BLaER1 (cell line): ENCODE data around the gene TAS2R30.

Experiments used
- H3K27ac ChIP-seq: shearing (Covaris generic); formaldehyde crosslinking; 2 replicates; pipeline ENCODE4 v1.8.1; 2022
- H3K27me3 ChIP-seq: shearing (Covaris generic); formaldehyde crosslinking; 2 replicates; pipeline ENCODE4 v1.8.1; 2022
- H3K36me3 ChIP-seq: shearing (Covaris generic); formaldehyde crosslinking; 2 replicates; pipeline ENCODE4 v1.8.1; 2022
- H3K4me1 ChIP-seq: shearing (Covaris generic); formaldehyde crosslinking; 2 replicates; pipeline ENCODE4 v1.8.1; 2022
- H3K4me2 ChIP-seq: shearing (Covaris generic); formaldehyde crosslinking; 2 replicates; pipeline ENCODE4 v1.8.1; 2022
- H3K4me3 ChIP-seq: shearing (Covaris generic); formaldehyde crosslinking; 2 replicates; pipeline ENCODE4 v1.8.1; 2022
- H3K9ac ChIP-seq: shearing (Covaris generic); formaldehyde crosslinking; 2 replicates; pipeline ENCODE4 v1.8.1; 2022
- H3K9me3 ChIP-seq: shearing (Covaris generic); formaldehyde crosslinking; 2 replicates; pipeline ENCODE4 v1.8.1; 2022
- H4K20me1 ChIP-seq: shearing (Covaris generic); formaldehyde crosslinking; 2 replicates; pipeline ENCODE4 v1.8.1; 2022
- Cebpa-rat ChIP-seq: shearing (Covaris generic); IDR thresholded peaks from 2 replicates; pipeline ENCODE4 v1.8.1; 2022

The TAS2R30 gene

GRCh38 chr12:11134305-11134704 is at the start of gene TAS2R30:
Gene TAS2R30, minus strand, starts transcription at chr12:11134644. Its CDS starts 400 bp downstream, at chr12:11134244.
- peaks cover 36% of the 10 kb centered on the region for H4K20me1 ChIP-seq
- H3K9ac ChIP-seq: no peak within 1 kb of the TSS
- no peak within 1 kb of the TSS for H3K4me2 ChIP-seq
- peaks cover 26% of the 10 kb centered on the region for H3K36me3 ChIP-seq
- H3K9me3 ChIP-seq: no peaks in the 10 kb centered on the region
- no peak within 1 kb of the TSS for H3K4me3 ChIP-seq
- no peak for TF ChIP-seq Cebpa-rat
- H3K27me3 ChIP-seq: no peaks in the 10 kb centered on the region
- H3K27ac ChIP-seq: no peak within 1 kb of the TSS
- H3K4me1 ChIP-seq: no peaks in the 10 kb centered on the region

- H3K9ac ChIP-seq: no peak overlapping the region
- no peaks in the 10 kb centered on the region for H3K27me3 ChIP-seq
- no peak for TF ChIP-seq Cebpa-rat
- no peak overlapping the region for H3K27ac ChIP-seq
- no peaks in the 10 kb centered on the region for H3K9me3 ChIP-seq
- H3K4me1 ChIP-seq: no peaks in the 10 kb centered on the region
- no peaks in the 10 kb centered on the region for H3K36me3 ChIP-seq
- 0 out of 2 replicates have a peak, but pooled peaks cover 4% of the 10 kb centered on the region for H4K20me1 ChIP-seq
- H3K4me3 ChIP-seq: no peak overlapping the region
- H3K4me2 ChIP-seq: no peak overlapping the region
Observed at GRCh38 chr12:11183011-11183410, 48.6 kb upstream of the TAS2R30 start.

- H3K4me1 ChIP-seq: no peaks in the 10 kb centered on the region
- TF ChIP-seq Cebpa-rat: no peak
- no peak overlapping the region for H3K4me3 ChIP-seq
- no peak overlapping the region for H3K27ac ChIP-seq
- no peaks in the 10 kb centered on the region for H3K27me3 ChIP-seq
- 0 out of 2 replicates have a peak, but pooled peaks cover 4% of the 10 kb centered on the region for H4K20me1 ChIP-seq
- no peak overlapping the region for H3K9ac ChIP-seq
- no peak overlapping the region for H3K4me2 ChIP-seq
- no peaks in the 10 kb centered on the region for H3K36me3 ChIP-seq
- no peaks in the 10 kb centered on the region for H3K9me3 ChIP-seq
Observed at GRCh38 chr12:11182529-11182928, 48.1 kb upstream of the TAS2R30 start.

GRCh38 chr12:11178250-11178649 is 43.8 kb upstream of the TAS2R30 start:
- H4K20me1 ChIP-seq: peaks cover 16% of the 10 kb centered on the region; the same call in 1 of the 2 replicates
- H3K27ac ChIP-seq: no peak overlapping the region
- H3K4me3 ChIP-seq: no peak overlapping the region
- no peaks in the 10 kb centered on the region for H3K9me3 ChIP-seq
- H3K4me2 ChIP-seq: no peak overlapping the region
- no peak for TF ChIP-seq Cebpa-rat
- no peaks in the 10 kb centered on the region for H3K27me3 ChIP-seq
- H3K4me1 ChIP-seq: peaks cover 3% of the 10 kb centered on the region; the same call in 1 of the 2 replicates
- no peaks in the 10 kb centered on the region for H3K36me3 ChIP-seq
- H3K9ac ChIP-seq: no peak overlapping the region

GRCh38 chr12:11174022-11174421 is 39.6 kb upstream of the TAS2R30 start:
- H3K9me3 ChIP-seq: no peaks in the 10 kb centered on the region
- H3K9ac ChIP-seq: no peak overlapping the region
- peaks cover 33% of the 10 kb centered on the region for H3K4me1 ChIP-seq
- H3K4me2 ChIP-seq: no peak overlapping the region
- no peak overlapping the region for H3K27ac ChIP-seq
- no peaks in the 10 kb centered on the region for H3K27me3 ChIP-seq
- no peak for TF ChIP-seq Cebpa-rat
- no peak overlapping the region for H3K4me3 ChIP-seq
- H4K20me1 ChIP-seq: peaks cover 44% of the 10 kb centered on the region
- peaks cover 7% of the 10 kb centered on the region; the same call in 1 of the 2 replicates for H3K36me3 ChIP-seq

- Histone ChIP-seq H3K9ac (peak overlapping the region; percentile 98), H3K36me3 (peaks cover 10% of the 10 kb centered on the region; the same call in 1 of the 2 replicates), H3K4me2 (peak overlapping the region; percentile 76), H3K27ac (peak overlapping the region; percentile 99), H4K20me1 (peaks cover 58% of the 10 kb centered on the region), H3K4me3 (peak overlapping the region; percentile 89), H3K4me1 (peaks cover 36% of the 10 kb centered on the region), H3K27me3 (no peaks in the 10 kb centered on the region), H3K9me3 (no peaks in the 10 kb centered on the region)
- TF ChIP-seq Cebpa-rat: no peak
Observed at GRCh38 chr12:11171969-11172675, 37.7 kb upstream of the TAS2R30 start.

- Histone ChIP-seq H3K9ac (peak within 1 kb of the TSS; percentile 98), H3K4me1 (peaks cover 36% of the 10 kb centered on the region), H3K27me3 (no peaks in the 10 kb centered on the region), H3K9me3 (no peaks in the 10 kb centered on the region), H3K4me2 (peak within 1 kb of the TSS; percentile 76), H3K4me3 (peak within 1 kb of the TSS; percentile 89), H3K27ac (peak within 1 kb of the TSS; percentile 99), H3K36me3 (peaks cover 17% of the 10 kb centered on the region), H4K20me1 (peaks cover 66% of the 10 kb centered on the region)
- TF ChIP-seq Cebpa-rat: no peak
Observed at GRCh38 chr12:11171145-11171968, 36.9 kb upstream of the TAS2R30 start, which contains the start of gene SMIM10L1. Gene SMIM10L1, plus strand, starts transcription at chr12:11171194. Its CDS starts 163 bp downstream, at chr12:11171357.

- peak overlapping the region; percentile 98 for H3K9ac ChIP-seq
- H3K4me3 ChIP-seq: peak overlapping the region; percentile 89
- H3K27ac ChIP-seq: peak overlapping the region; percentile 99
- 0 out of 2 replicates have a peak, but pooled peaks cover 4% of the 10 kb centered on the region for H3K9me3 ChIP-seq
- H3K36me3 ChIP-seq: peaks cover 23% of the 10 kb centered on the region
- peak overlapping the region; percentile 76 for H3K4me2 ChIP-seq
- no peak for TF ChIP-seq Cebpa-rat
- H3K27me3 ChIP-seq: no peaks in the 10 kb centered on the region
- peaks cover 71% of the 10 kb centered on the region for H4K20me1 ChIP-seq
- peaks cover 36% of the 10 kb centered on the region for H3K4me1 ChIP-seq
Observed at GRCh38 chr12:11170810-11171144, 36.3 kb upstream of the TAS2R30 start.

GRCh38 chr12:11166300-11166699 is 31.9 kb upstream of the TAS2R30 start:
- no peak overlapping the region for H3K4me3 ChIP-seq
- H3K27ac ChIP-seq: no peak overlapping the region
- H4K20me1 ChIP-seq: peaks cover 90% of the 10 kb centered on the region
- H3K4me1 ChIP-seq: peaks cover 20% of the 10 kb centered on the region
- H3K27me3 ChIP-seq: no peaks in the 10 kb centered on the region
- no peak overlapping the region for H3K9ac ChIP-seq
- no peak overlapping the region for H3K4me2 ChIP-seq
- H3K9me3 ChIP-seq: peaks cover 6% of the 10 kb centered on the region; the same call in 1 of the 2 replicates
- no peak for TF ChIP-seq Cebpa-rat
- peaks cover 49% of the 10 kb centered on the region for H3K36me3 ChIP-seq

GRCh38 chr12:11164384-11164783 is 29.9 kb upstream of the TAS2R30 start:
- Histone ChIP-seq H3K9ac (no peak overlapping the region), H3K36me3 (peaks cover 59% of the 10 kb centered on the region), H3K27ac (no peak overlapping the region), H4K20me1 (peaks cover 84% of the 10 kb centered on the region), H3K9me3 (peaks cover 6% of the 10 kb centered on the region; the same call in 1 of the 2 replicates), H3K4me2 (no peak overlapping the region), H3K4me3 (no peak overlapping the region), H3K27me3 (no peaks in the 10 kb centered on the region), H3K4me1 (0 out of 2 replicates have a peak, but pooled peaks cover 7% of the 10 kb centered on the region)
- TF ChIP-seq Cebpa-rat: no peak
